ENCODE results near the gene YAP1. TPM values are rescaled to one million over a fixed set of nuclear protein-coding genes. Genes with fewer than 3 reads are reported as not detected.

The YAP1 gene
- total RNA-seq, 1 donor, result 174 TPM

- Histone ChIP-seq H3K27me3 (ENCODE audit: insufficient read depth, low read length) (no peaks in the 10 kb centered on the region), H3K79me2 (ENCODE audit: insufficient read depth, low read length) (peaks cover 69% of the 10 kb centered on the region), H3K4me2 (ENCODE audit: insufficient read depth, low read length) (no peak overlapping the region), H3K27ac (ENCODE audit: low read depth, low read length) (no peak overlapping the region), H4K20me1 (ENCODE audit: insufficient read depth, low read length) (peaks cover 4% of the 10 kb centered on the region), H3K4me3 (ENCODE audit: insufficient read depth, low read length) (no peak overlapping the region), H3K4me1 (ENCODE audit: insufficient read depth, low read length) (peaks cover 5% of the 10 kb centered on the region), H3K36me3 (ENCODE audit: insufficient read depth, low read length) (peaks cover 22% of the 10 kb centered on the region), H2AFZ (ENCODE audit: low read length) (no peak overlapping the region), H3K9me3 (ENCODE audit: low read depth, low read length) (no peaks in the 10 kb centered on the region)
- TF ChIP-seq, protein P1, sequence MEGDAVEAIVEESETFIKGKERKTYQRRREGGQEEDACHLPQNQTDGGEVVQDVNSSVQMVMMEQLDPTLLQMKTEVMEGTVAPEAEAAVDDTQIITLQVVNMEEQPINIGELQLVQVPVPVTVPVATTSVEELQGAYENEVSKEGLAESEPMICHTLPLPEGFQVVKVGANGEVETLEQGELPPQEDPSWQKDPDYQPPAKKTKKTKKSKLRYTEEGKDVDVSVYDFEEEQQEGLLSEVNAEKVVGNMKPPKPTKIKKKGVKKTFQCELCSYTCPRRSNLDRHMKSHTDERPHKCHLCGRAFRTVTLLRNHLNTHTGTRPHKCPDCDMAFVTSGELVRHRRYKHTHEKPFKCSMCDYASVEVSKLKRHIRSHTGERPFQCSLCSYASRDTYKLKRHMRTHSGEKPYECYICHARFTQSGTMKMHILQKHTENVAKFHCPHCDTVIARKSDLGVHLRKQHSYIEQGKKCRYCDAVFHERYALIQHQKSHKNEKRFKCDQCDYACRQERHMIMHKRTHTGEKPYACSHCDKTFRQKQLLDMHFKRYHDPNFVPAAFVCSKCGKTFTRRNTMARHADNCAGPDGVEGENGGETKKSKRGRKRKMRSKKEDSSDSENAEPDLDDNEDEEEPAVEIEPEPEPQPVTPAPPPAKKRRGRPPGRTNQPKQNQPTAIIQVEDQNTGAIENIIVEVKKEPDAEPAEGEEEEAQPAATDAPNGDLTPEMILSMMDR (IDR thresholded peaks at IDR 0.05; ENCODE audit: extremely low read depth, low read depth, low read length), result no peak
- no peak for DNase-seq (ENCODE audit: insufficient read length, low spot score, missing footprints)
Observed at GRCh38 chr11:102202972-102203371, 92.7 kb downstream of the YAP1 start.

DNA sequence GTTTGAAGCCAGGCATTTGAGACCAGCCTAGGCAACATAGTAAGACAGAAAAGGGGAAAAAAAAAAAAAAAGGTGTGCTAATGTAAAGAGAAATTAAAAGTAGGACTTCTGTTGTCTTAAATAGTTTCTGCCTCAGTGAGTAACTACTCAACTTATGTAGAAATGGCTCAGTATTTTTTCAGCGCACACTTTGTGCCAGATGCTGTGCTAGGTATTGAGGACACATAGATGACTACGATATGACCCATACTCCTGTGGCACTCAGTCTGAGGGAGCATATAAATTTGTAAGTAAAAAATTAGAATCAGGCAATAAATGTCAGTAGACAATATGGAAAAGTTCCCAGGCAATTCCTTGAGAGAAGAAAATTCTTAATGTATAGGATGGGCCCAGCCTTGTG is 93.9 kb downstream of the YAP1 start:
- H2AFZ ChIP-seq (ENCODE audit: low read length), result no peak overlapping the region
- peaks cover 66% of the 10 kb centered on the region for H3K79me2 ChIP-seq (ENCODE audit: insufficient read depth, low read length)
- H3K4me1 ChIP-seq (ENCODE audit: insufficient read depth, low read length), result peaks cover 5% of the 10 kb centered on the region
- H3K36me3 ChIP-seq (ENCODE audit: insufficient read depth, low read length), result peaks cover 32% of the 10 kb centered on the region
- no peaks in the 10 kb centered on the region for H3K27me3 ChIP-seq (ENCODE audit: insufficient read depth, low read length)
- H3K4me3 ChIP-seq (ENCODE audit: insufficient read depth, low read length), result no peak overlapping the region
- peaks cover 4% of the 10 kb centered on the region for H4K20me1 ChIP-seq (ENCODE audit: insufficient read depth, low read length)
- no peaks in the 10 kb centered on the region for H3K9me3 ChIP-seq (ENCODE audit: low read depth, low read length)
- no peak overlapping the region for H3K4me2 ChIP-seq (ENCODE audit: insufficient read depth, low read length)
- DNase-seq (ENCODE audit: insufficient read length, low spot score, missing footprints), result no peak
- H3K27ac ChIP-seq (ENCODE audit: low read depth, low read length), result no peak overlapping the region
- TF ChIP-seq, protein P1 (IDR thresholded peaks at IDR 0.05; ENCODE audit: extremely low read depth, low read depth, low read length), result no peak

- Histone ChIP-seq H3K79me2 (ENCODE audit: insufficient read depth, low read length) (peaks cover 57% of the 10 kb centered on the region), H4K20me1 (ENCODE audit: insufficient read depth, low read length) (peaks cover 4% of the 10 kb centered on the region), H3K36me3 (ENCODE audit: insufficient read depth, low read length) (peaks cover 43% of the 10 kb centered on the region), H3K4me1 (ENCODE audit: insufficient read depth, low read length) (peaks cover 5% of the 10 kb centered on the region), H3K9me3 (ENCODE audit: low read depth, low read length) (no peaks in the 10 kb centered on the region), H3K27me3 (ENCODE audit: insufficient read depth, low read length) (no peaks in the 10 kb centered on the region), H3K4me3 (ENCODE audit: insufficient read depth, low read length) (no peak overlapping the region), H2AFZ (ENCODE audit: low read length) (no peak overlapping the region), H3K27ac (ENCODE audit: low read depth, low read length) (no peak overlapping the region), H3K4me2 (ENCODE audit: insufficient read depth, low read length) (no peak overlapping the region)
- TF ChIP-seq, protein P1 (IDR thresholded peaks at IDR 0.05; ENCODE audit: extremely low read depth, low read depth, low read length), result no peak
- no peak for DNase-seq (ENCODE audit: insufficient read length, low spot score, missing footprints)
Observed at GRCh38 chr11:102205805-102206204, 95.6 kb downstream of the YAP1 start.

DNA sequence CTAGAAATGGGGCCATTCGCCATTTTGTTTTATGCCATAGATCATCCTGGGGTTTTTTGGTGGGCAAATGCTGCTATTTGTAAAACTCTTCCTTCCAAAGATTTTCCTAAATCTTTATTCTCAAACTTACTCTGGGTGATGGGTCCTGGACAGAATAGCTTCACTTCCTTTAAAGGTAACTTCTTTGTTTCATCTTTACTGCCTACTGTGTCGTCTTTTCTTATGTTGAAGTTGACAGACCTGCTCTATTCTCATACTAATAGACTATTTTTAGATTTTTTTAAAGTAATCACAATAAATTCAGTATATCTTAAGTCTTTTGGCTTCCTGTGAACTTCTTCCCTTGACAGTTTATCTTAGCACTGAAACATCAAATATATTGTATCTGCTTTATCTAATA is 98.6 kb downstream of the YAP1 start:
- Histone ChIP-seq H3K27me3 (ENCODE audit: insufficient read depth, low read length) (no peaks in the 10 kb centered on the region), H3K9me3 (ENCODE audit: low read depth, low read length) (no peaks in the 10 kb centered on the region), H2AFZ (ENCODE audit: low read length) (no peak overlapping the region), H3K79me2 (ENCODE audit: insufficient read depth, low read length) (peaks cover 46% of the 10 kb centered on the region), H3K4me1 (ENCODE audit: insufficient read depth, low read length) (peaks cover 2% of the 10 kb centered on the region), H3K4me3 (ENCODE audit: insufficient read depth, low read length) (no peak overlapping the region), H3K36me3 (ENCODE audit: insufficient read depth, low read length) (peaks cover 53% of the 10 kb centered on the region), H4K20me1 (ENCODE audit: insufficient read depth, low read length) (peaks cover 4% of the 10 kb centered on the region), H3K4me2 (ENCODE audit: insufficient read depth, low read length) (no peak overlapping the region), H3K27ac (ENCODE audit: low read depth, low read length) (no peak overlapping the region)
- DNase-seq (ENCODE audit: insufficient read length, low spot score, missing footprints), result no peak
- TF ChIP-seq, protein P1 (IDR thresholded peaks at IDR 0.05; ENCODE audit: extremely low read depth, low read depth, low read length), result no peak

Data from osteoblast (primary cell).